Activated B cell treated with CpG ODN at 0.5 μM for 24 hours (primary cell): ENCODE measurements around the gene FBXO39. TPM values are rescaled to one million over a fixed set of nuclear protein-coding genes. Genes with fewer than 3 reads are reported as not detected.
"Not testable (repeated sequence)": the region's sequence is repeated elsewhere in the genome, so short reads cannot be mapped to it uniquely, and the experiment has no call there.

Experiments used
- ATAC-seq: fragments of 200-7000 bp; cut with Tn5 transposase; one replicate; pipeline ENCODE4 v1.10.0; 2021; ENCODE audit warnings: low read depth, mild to moderate bottlenecking, moderate library complexity
- CTCF ChIA-PET: fragments of 350-600 bp; sonication (Branson Sonifier 250); formaldehyde crosslinking; loops from one replicate; lab custom pipeline; 2021; ENCODE audit warnings: antibody characterized with exemption; lab: Charles Lee
- POLR2A ChIA-PET: fragments of 350-600 bp; sonication (Branson Sonifier 250); formaldehyde crosslinking; loops from one replicate; lab custom pipeline; 2021; ENCODE audit warnings: antibody characterized with exemption; lab: Charles Lee
- DNase-seq: peaks from one replicate; pipeline ENCODE4 v3.0.0; 2022
- H3K27ac Mint-ChIP-seq: one replicate; pipeline ENCODE4 v1.8.0; 2020; ENCODE audit warnings: mixed read lengths
- H3K27me3 Mint-ChIP-seq: one replicate; pipeline ENCODE4 v1.8.0; 2021; ENCODE audit warnings: mixed read lengths
- H3K36me3 Mint-ChIP-seq: one replicate; pipeline ENCODE4 v1.8.0; 2021; ENCODE audit warnings: low read depth, mixed read lengths
- H3K4me1 Mint-ChIP-seq: one replicate; pipeline ENCODE4 v1.8.0; 2021; ENCODE audit warnings: mixed read lengths
- H3K4me3 Mint-ChIP-seq: one replicate; pipeline ENCODE4 v1.8.0; 2020; ENCODE audit warnings: mild to moderate bottlenecking, mixed read lengths
- H3K9me3 Mint-ChIP-seq: one replicate; pipeline ENCODE4 v1.8.0; 2020; ENCODE audit warnings: mixed read lengths
- CTCF ChIP-seq: fragments of 200-600 bp; IDR thresholded peaks from one replicate; pipeline ENCODE4 v1.8.0; 2022; ENCODE audit warnings: antibody characterized with exemption, mild to moderate bottlenecking
- intact Hi-C: fragments of 100-400 bp; cut with micrococcal nuclease; formaldehyde crosslinking; loops from one replicate; pipeline ENCODE4 v1.15.1; 2024
- total RNA-seq: library from RNA; stranded (reverse); gene quantifications from 2 replicates; pipeline ENCODE4 v1.2.3, GENCODE V29; 2022

The FBXO39 gene
- total RNA-seq, 1 donor from 2014 or later: 0.22 TPM

- H3K4me1 Mint-ChIP-seq: no peaks in the 10 kb centered on the region
- CTCF ChIA-PET: no interaction called here
Observed at GRCh38 chr17:6812295-6812694, 36.3 kb downstream of the FBXO39 start.

GRCh38 chr17:6815775-6816174 is 39.8 kb downstream of the FBXO39 start:
- Mint-ChIP-seq H3K27ac (no peak overlapping the region), H3K36me3 (no peaks in the 10 kb centered on the region), H3K4me1 (no peaks in the 10 kb centered on the region), H3K27me3 (peaks cover 21% of the 10 kb centered on the region), H3K9me3 (no peaks in the 10 kb centered on the region), H3K4me3 (no peak overlapping the region)
- CTCF ChIA-PET: no interaction called here
- intact Hi-C loops: no loop called here
- no peak for DNase-seq
- TF ChIP-seq CTCF: no peak
- ATAC-seq: no peak
- POLR2A ChIA-PET: no interaction called here

More at GRCh38 chr17:6812295-6812694, 36.3 kb downstream of the FBXO39 start:
- no peak overlapping the region for H3K4me3 Mint-ChIP-seq
- no peaks in the 10 kb centered on the region for H3K9me3 Mint-ChIP-seq
- peaks cover 25% of the 10 kb centered on the region for H3K27me3 Mint-ChIP-seq
- DNase-seq: no peak
- POLR2A ChIA-PET: no interaction called here
- TF ChIP-seq CTCF: no peak
- intact Hi-C loops: no loop called here
- H3K27ac Mint-ChIP-seq: no peak overlapping the region
- no peak for ATAC-seq
- no peaks in the 10 kb centered on the region for H3K36me3 Mint-ChIP-seq

- H3K36me3 Mint-ChIP-seq, H3K9me3 Mint-ChIP-seq, H3K4me1 Mint-ChIP-seq, CTCF ChIA-PET, DNase-seq, intact Hi-C loops, H3K4me3 Mint-ChIP-seq, POLR2A ChIA-PET, ATAC-seq, H3K27ac Mint-ChIP-seq: not testable (repeated sequence)
- H3K27me3 Mint-ChIP-seq: peaks cover 19% of the 10 kb centered on the region
Observed at GRCh38 chr17:6816368-6816767, 40.4 kb downstream of the FBXO39 start.

- no peak for TF ChIP-seq CTCF
- POLR2A ChIA-PET: no interaction called here
- H3K27me3 Mint-ChIP-seq: peaks cover 8% of the 10 kb centered on the region
- DNase-seq (no peak), ATAC-seq (no peak)
- CTCF ChIA-PET: no interaction called here
- H3K9me3 Mint-ChIP-seq: no peaks in the 10 kb centered on the region
- H3K36me3 Mint-ChIP-seq: no peaks in the 10 kb centered on the region
- H3K4me3 Mint-ChIP-seq: no peak overlapping the region
- intact Hi-C loops: no loop called here
- no peak overlapping the region for H3K27ac Mint-ChIP-seq
- no peaks in the 10 kb centered on the region for H3K4me1 Mint-ChIP-seq
Observed at GRCh38 chr17:6818938-6819337, 42.9 kb downstream of the FBXO39 start.

- intact Hi-C loops: no loop called here
- H3K27ac Mint-ChIP-seq: no peak overlapping the region
- H3K36me3 Mint-ChIP-seq: no peaks in the 10 kb centered on the region
- H3K9me3 Mint-ChIP-seq: no peaks in the 10 kb centered on the region
- H3K27me3 Mint-ChIP-seq: peaks cover 16% of the 10 kb centered on the region
- POLR2A ChIA-PET: no interaction called here
- no peak for DNase-seq
- TF ChIP-seq CTCF: no peak
- H3K4me1 Mint-ChIP-seq: no peaks in the 10 kb centered on the region
- ATAC-seq: no peak
- CTCF ChIA-PET: interaction anchor here (0.7 kb wide), 1 partner anchor 21 kb away, joined by 3 read pairs; no protein-coding TSS in a partner anchor
- no peak overlapping the region for H3K4me3 Mint-ChIP-seq
Observed at GRCh38 chr17:6823011-6823442, 47.0 kb downstream of the FBXO39 start.

GRCh38 chr17:6830383-6830986 is 54.5 kb downstream of the FBXO39 start:
- intact Hi-C loops: no loop called here
- no peak for DNase-seq
- ChIA-PET CTCF (interaction anchor here (4.0 kb wide), 1 partner anchor 13 kb away, joined by 17 read pairs; no protein-coding TSS in a partner anchor), POLR2A (no interaction called here)
- no peak overlapping the region for H3K4me3 Mint-ChIP-seq
- no peak for TF ChIP-seq CTCF
- peaks cover 58% of the 10 kb centered on the region for H3K27me3 Mint-ChIP-seq
- no peak overlapping the region for H3K27ac Mint-ChIP-seq
- H3K4me1 Mint-ChIP-seq: peaks cover 15% of the 10 kb centered on the region
- ATAC-seq: no peak
- no peaks in the 10 kb centered on the region for H3K9me3 Mint-ChIP-seq
- H3K36me3 Mint-ChIP-seq: no peaks in the 10 kb centered on the region
